Left renal cortex interstitium (tissue), 4 donors: ENCODE measurements around the gene EPHX1. TPM values are rescaled to one million over a fixed set of nuclear protein-coding genes. Genes with fewer than 3 reads are reported as not detected.
"Not testable (repeated sequence)": the region's sequence is repeated elsewhere in the genome, so short reads cannot be mapped to it uniquely, and the experiment has no call there.

Experiments used
- DNase-seq, 4 donors: peaks; one replicate each; pipeline ENCODE4 v3.0.0-alpha.2; 2013; ENCODE audit warnings: low read depth in 4 of 4, low spot score in 2 of 4, missing footprints in 1 of 4
- polyA plus RNA-seq, 4 donors: library from polyadenylated mRNA; unstranded; fragments of 120-200 nt; gene quantifications; one replicate each; pipeline ENCODE4 v1.2.1, GENCODE V29; 2013; ENCODE audit not compliant: insufficient read length in 4 of 4

Gene EPHX1
- polyA plus RNA-seq, 4 donors = 54.5 to 66.5 (median 57.6) TPM

- no peak for DNase-seq
Measured at GRCh38 chr1:225815526-225816178, 5.7 kb downstream of the EPHX1 start.

GRCh38 chr1:225816643-225817538 lies 7.0 kb downstream of the EPHX1 start:
- no peak for DNase-seq

DNA sequence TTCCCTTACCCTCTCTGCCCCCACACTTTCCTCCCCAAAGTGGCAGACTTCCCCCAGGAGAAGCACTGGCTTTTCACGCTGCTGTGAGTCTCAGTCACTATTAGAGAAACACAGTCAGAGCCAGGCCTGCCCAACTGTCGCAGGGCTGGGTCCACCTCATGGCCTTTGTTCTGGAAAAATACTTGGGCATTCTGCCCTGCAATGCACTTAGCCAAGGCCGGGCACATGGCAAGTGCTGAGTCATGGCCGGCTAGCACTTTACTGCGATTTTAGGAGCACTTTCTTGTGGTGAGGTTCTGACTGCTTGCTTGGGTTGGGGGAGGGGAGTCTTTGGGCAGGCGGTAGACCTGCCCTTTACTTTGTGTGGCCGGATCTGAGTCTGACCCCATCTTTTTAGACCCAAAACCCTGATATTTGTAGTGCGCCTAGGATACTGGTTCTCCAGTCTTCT lies 7.7 kb downstream of the EPHX1 start:
- no peak for DNase-seq

- DNase-seq = no peak
Measured at GRCh38 chr1:225818229-225818628, 8.3 kb downstream of the EPHX1 start.

- no peak for DNase-seq
Measured at GRCh38 chr1:225819346-225820192, 9.6 kb downstream of the EPHX1 start.

DNA sequence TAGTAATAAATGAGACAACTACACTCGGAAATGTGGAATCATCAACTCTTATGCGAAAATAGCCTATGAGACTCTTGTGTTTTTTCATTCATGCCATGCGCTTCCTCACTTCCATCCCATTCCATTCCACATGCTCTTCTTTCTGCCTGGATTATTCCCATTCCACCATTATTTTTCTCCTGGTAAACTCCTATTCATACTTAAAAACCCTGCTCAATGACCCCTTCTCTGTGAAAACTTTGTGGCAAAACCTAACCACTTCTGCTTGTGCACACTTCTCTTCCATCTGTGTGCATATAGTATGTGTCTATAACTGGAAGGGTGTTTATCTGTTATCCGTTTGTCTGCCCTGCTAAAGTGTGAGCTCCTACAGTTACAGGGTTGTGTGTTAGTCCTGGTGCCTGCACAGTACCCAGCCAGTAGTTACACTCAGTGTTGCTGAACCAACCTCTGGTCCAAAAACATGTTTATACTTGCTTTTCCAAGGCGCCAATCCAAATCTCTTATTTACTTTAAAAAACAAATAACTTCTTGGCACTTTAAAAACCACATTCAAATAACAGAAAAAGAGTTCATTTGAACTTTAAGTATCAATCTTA lies 10.7 kb downstream of the EPHX1 start:
- no peak for DNase-seq

- no peak for DNase-seq
Measured at GRCh38 chr1:225822655-225823403, 12.9 kb downstream of the EPHX1 start.

DNA sequence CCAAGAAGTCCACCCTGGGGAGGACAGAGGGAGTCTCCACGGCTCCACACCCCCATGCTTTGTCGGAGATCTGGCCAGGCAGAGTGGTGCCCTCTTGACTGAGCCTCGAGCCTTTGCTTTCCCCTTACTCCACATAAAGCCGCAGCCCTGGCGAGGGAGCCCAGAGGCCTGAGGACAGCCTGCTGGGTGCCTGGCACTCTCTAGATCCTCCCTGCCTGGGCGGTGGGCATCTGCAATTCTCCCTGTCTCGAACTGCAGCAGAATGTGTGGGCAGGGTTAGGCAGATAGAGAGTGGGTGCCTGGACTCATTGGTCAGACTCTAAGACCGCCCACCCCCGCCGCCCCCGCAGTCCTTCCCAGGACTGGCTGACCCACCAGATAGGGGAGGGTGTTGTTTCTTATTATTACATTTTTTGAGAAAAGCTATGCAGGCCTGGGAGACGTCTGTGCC lies 13.9 kb downstream of the EPHX1 start:
- no peak for DNase-seq

DNA sequence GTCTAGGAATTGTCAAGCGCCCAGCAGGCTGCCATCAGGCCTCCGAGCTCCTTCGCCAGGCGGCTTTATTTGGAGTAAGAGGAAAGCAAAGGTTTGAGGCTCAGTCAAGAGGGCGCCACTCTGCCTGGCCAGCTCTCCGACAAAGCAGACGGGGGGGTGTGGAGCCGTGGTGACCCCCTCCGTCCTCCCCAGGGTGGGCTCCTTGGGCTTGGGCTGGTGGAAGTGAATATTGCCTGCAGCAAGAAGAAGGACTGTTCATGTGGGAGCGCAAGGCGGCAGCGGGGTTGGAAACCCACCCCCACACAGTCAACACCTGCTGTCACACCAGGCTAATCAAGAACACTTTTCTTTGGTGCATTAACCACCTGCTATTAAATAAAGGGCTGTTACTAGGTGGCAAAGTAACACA lies 14.6 kb downstream of the EPHX1 start:
- DNase-seq = no peak

DNA sequence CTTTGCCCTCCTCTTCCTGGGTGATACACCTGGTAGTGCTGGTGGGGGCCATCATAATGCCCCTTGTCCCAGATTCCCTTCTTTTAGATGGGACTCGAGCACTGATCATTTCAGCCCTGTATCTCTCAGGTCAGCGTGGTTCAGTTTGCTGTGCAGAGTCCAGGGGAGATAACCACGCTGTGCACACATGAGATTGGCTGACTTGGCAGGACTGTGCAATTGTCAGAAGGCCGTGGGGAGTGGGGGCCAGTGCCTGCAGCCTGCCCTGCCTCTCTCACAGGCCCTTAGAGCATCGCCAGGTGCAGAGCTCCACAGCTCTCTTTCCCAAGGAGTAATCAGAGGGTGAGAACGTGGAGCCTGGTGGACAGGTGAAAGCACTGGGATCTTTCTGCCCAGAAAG lies 15.2 kb downstream of the EPHX1 start:
- no peak for DNase-seq

GRCh38 chr1:225825607-225826007 lies 15.7 kb downstream of the EPHX1 start:
- no peak for DNase-seq

DNA sequence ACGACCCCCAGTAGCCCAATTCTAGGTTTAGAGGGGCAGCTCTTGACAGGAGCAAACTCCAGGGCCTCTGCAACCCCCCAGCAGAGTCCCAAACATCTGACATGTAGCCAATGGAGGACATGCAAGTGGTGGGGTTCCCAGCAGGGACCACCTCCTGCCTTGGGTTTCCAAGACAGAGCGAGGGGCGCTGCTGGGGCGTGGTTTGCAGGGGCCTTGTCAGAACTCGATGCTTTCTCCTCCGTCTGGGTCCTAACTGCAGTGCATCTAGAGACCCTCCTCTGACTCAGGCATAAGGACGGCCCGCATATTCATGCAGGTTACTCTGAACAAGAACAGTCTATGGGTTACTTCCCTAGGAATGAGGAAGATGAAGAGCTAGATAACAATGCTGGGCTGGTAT lies 17.2 kb downstream of the EPHX1 start:
- DNase-seq = no peak

DNA sequence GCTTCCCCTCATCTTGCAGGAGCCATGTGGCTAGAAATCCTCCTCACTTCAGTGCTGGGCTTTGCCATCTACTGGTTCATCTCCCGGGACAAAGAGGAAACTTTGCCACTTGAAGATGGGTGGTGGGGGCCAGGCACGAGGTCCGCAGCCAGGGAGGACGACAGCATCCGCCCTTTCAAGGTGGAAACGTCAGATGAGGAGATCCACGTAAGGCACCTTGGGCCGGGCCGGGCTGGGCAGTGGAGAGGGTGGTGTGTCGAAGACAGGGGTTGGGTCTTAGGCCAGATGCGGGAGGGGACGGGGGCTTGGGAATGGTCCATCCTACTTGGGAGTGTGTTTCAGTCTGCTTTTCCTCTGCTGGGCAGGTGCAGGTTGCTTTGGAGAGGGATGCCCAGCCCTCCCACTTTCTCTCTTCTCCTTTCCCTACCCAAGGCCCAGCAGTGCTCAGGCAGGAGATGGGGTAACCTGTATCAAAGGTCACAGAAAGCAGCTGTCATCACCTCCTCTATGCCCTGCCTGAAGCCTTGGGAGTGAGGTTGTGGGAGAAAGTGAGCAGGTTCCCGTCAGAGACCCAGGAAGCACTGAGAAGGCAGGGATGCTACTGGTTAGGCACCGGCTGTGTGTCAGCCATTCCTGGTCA lies 18.9 kb downstream of the EPHX1 start:
- no peak for DNase-seq

DNA sequence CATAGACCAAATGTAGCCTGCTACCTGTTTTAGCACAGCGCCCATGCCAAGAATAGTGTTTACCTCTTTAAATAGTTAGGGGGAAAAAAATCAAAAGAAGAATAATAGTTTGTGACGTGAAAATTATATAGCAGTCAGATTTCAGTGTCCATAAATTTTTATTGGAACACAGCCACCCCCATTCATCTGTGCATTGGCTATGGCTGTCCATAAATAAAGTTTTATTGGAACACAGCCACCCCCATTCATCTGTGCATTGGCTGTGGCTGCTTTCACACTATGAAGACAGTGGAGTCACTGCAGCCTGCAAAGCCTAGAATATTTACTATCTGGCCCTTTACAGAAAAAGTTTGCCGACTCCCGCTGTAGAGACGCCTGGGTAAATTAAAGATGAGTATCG lies 20.9 kb downstream of the EPHX1 start:
- no peak for DNase-seq

- no peak for DNase-seq
Measured at GRCh38 chr1:225834417-225835329, 24.7 kb downstream of the EPHX1 start.

DNA sequence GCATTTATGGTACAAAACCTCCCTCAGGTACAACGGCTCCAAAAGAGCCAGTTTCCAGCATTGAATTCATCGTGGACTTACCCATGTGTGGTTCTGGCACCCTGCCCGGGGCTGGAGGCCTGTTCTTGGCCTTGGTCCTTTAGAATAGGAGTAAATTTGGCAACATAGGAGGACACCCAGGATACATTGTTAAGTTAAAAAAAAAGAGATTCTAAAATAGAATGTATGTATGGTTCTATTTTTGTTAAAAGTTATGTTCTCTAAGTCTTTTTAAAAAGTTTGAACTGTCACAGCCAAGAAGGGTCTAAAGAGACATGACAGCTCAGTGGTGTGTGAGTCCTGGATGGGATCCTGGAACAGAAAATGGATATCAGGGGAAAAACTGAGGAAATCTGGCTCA lies 25.9 kb downstream of the EPHX1 start:
- DNase-seq = no peak

- DNase-seq = not testable (repeated sequence)
Measured at GRCh38 chr1:225836296-225836695, 26.4 kb downstream of the EPHX1 start.

- no peak for DNase-seq
Measured at GRCh38 chr1:225838793-225839192, 28.9 kb downstream of the EPHX1 start.
